H9 (cell line): ENCODE results near the gene FBXL12. TPM values are rescaled to one million over a fixed set of nuclear protein-coding genes. Genes with fewer than 3 reads are reported as not detected.

Source experiments
- DNase-seq: peaks from one replicate; pipeline ENCODE4 v3.0.0-alpha.2; 2017
- H2AFZ ChIP-seq: one replicate; pipeline ENCODE4 v1.6.1; 2013; ENCODE audit warnings: mild to moderate bottlenecking, low read length, control low read depth, moderate library complexity
- H2AK5ac ChIP-seq: 2 replicates; pipeline ENCODE4 v1.6.1; 2013; ENCODE audit warnings: low read length, control low read depth, mixed read lengths; ENCODE audit not compliant: insufficient read length
- H2BK120ac ChIP-seq: one replicate; pipeline ENCODE4 v1.6.1; 2013; ENCODE audit warnings: low read depth, mild to moderate bottlenecking, low read length, control low read depth, inconsistent platforms; ENCODE audit not compliant: poor library complexity, severe bottlenecking
- H2BK12ac ChIP-seq: 2 replicates; pipeline ENCODE4 v1.6.1; 2013; ENCODE audit warnings: low read length, control low read depth, mixed read lengths, low read depth; ENCODE audit not compliant: insufficient read length
- H2BK15ac ChIP-seq: 2 replicates; pipeline ENCODE4 v1.6.1; 2013; ENCODE audit warnings: low read depth, low read length, control low read depth
- H2BK20ac ChIP-seq: one replicate; pipeline ENCODE4 v1.6.1; 2013; ENCODE audit warnings: low read depth, mild to moderate bottlenecking, low read length, control low read depth, inconsistent platforms; ENCODE audit not compliant: poor library complexity, severe bottlenecking
- H2BK5ac ChIP-seq: 2 replicates; pipeline ENCODE4 v1.6.1; 2013; ENCODE audit warnings: low read length, control low read depth, mixed read lengths; ENCODE audit not compliant: insufficient read length
- H3K14ac ChIP-seq: 2 replicates; pipeline ENCODE4 v1.6.1; 2013; ENCODE audit warnings: low read length, control low read depth; ENCODE audit not compliant: insufficient read depth
- H3K18ac ChIP-seq: 2 replicates; pipeline ENCODE4 v1.6.1; 2013; ENCODE audit warnings: low read depth, mild to moderate bottlenecking, mixed read lengths, low read length, control low read depth; ENCODE audit not compliant: insufficient read length
- H3K23ac ChIP-seq: 2 replicates; pipeline ENCODE4 v1.6.1; 2013; ENCODE audit warnings: low read length, control low read depth, mixed read lengths, low read depth; ENCODE audit not compliant: insufficient read length
- H3K23me2 ChIP-seq: 2 replicates; pipeline ENCODE4 v1.6.1; 2013; ENCODE audit warnings: low read depth, mild to moderate bottlenecking, mixed read lengths, low read length, control low read depth; ENCODE audit not compliant: insufficient read length, poor library complexity, severe bottlenecking
- H3K27ac ChIP-seq: 2 replicates; pipeline ENCODE4 v1.5.1; 2013; ENCODE audit warnings: low read length, control low read depth, mixed read lengths, low read depth; ENCODE audit not compliant: insufficient read length
- H3K27me3 ChIP-seq: 2 replicates; pipeline ENCODE4 v1.6.1; 2013; ENCODE audit warnings: low read length, control low read depth, inconsistent platforms; ENCODE audit not compliant: insufficient read depth
- H3K4ac ChIP-seq: 2 replicates; pipeline ENCODE4 v1.6.1; 2013; ENCODE audit warnings: low read depth, mild to moderate bottlenecking, control low read depth, inconsistent platforms, low read length, moderate library complexity
- H3K4me1 ChIP-seq: 2 replicates; pipeline ENCODE4 v1.6.1; 2013; ENCODE audit warnings: low read length, control low read depth, inconsistent platforms; ENCODE audit not compliant: insufficient read depth
- H3K4me2 ChIP-seq: 2 replicates; pipeline ENCODE4 v1.6.1; 2013; ENCODE audit warnings: low read length, control low read depth, mixed read lengths; ENCODE audit not compliant: insufficient read length, insufficient read depth
- H3K56ac ChIP-seq: 2 replicates; pipeline ENCODE4 v1.6.1; 2013; ENCODE audit warnings: low read depth, mild to moderate bottlenecking, mixed read lengths, low read length, control low read depth; ENCODE audit not compliant: insufficient read length
- H3K79me1 ChIP-seq: 2 replicates; pipeline ENCODE4 v1.6.1; 2013; ENCODE audit warnings: low read depth, mild to moderate bottlenecking, moderate library complexity, low read length, control low read depth, inconsistent platforms; ENCODE audit not compliant: insufficient read depth, poor library complexity, severe bottlenecking
- H3K79me2 ChIP-seq: 2 replicates; pipeline ENCODE4 v1.6.1; 2013; ENCODE audit warnings: low read length, control low read depth, inconsistent platforms; ENCODE audit not compliant: insufficient read depth
- H3K9ac ChIP-seq: 2 replicates; pipeline ENCODE4 v1.6.1; 2013; ENCODE audit warnings: low read length, control low read depth, mixed read lengths; ENCODE audit not compliant: insufficient read length; ENCODE audit errors: extremely low read depth
- H3K9me3 ChIP-seq: one replicate; pipeline ENCODE4 v1.6.1; 2013; ENCODE audit warnings: low read depth, low read length, inconsistent platforms; ENCODE audit not compliant: control insufficient read depth
- H3T11ph ChIP-seq: one replicate; pipeline ENCODE4 v1.6.1; 2013; ENCODE audit warnings: mild to moderate bottlenecking, low read length, control low read depth, inconsistent platforms
- H4K20me1 ChIP-seq: one replicate; pipeline ENCODE4 v1.6.1; 2013; ENCODE audit not compliant: control insufficient read depth, insufficient read length, insufficient read depth
- H4K5ac ChIP-seq: 2 replicates; pipeline ENCODE4 v1.6.1; 2013; ENCODE audit warnings: low read depth, mild to moderate bottlenecking, mixed read lengths, low read length, control low read depth; ENCODE audit not compliant: insufficient read length
- H4K8ac ChIP-seq: replicated peaks from 2 replicates; pipeline ENCODE4 v1.6.1; 2013; ENCODE audit warnings: low read length, control low read depth, mixed read lengths, low read depth; ENCODE audit not compliant: insufficient read length
- H4K91ac ChIP-seq: 2 replicates; pipeline ENCODE4 v1.6.1; 2013; ENCODE audit warnings: low read depth, mild to moderate bottlenecking, moderate library complexity, mixed read lengths, low read length, control low read depth; ENCODE audit not compliant: insufficient read length
- H3K27ac Mint-ChIP-seq, 3 experiments: 2 replicates in 2 of 3; 3 replicates in 1 of 3; pipeline ENCODE4 v1.8.0; 2020 to 2021; ENCODE audit warnings: mixed read lengths in 3 of 3, mild to moderate bottlenecking in 1 of 3, moderate library complexity in 1 of 3
- H3K27me3 Mint-ChIP-seq: 2 replicates; pipeline ENCODE4 v1.8.0; 2021; ENCODE audit warnings: low read depth, mild to moderate bottlenecking, moderate library complexity, mixed read lengths
- H3K36me3 Mint-ChIP-seq, 3 experiments: 2 replicates in 2 of 3; 3 replicates in 1 of 3; pipeline ENCODE4 v1.8.0; 2020 to 2021; ENCODE audit warnings: low read depth in 3 of 3, mixed read lengths in 3 of 3; ENCODE audit not compliant: insufficient read depth in 1 of 3
- H3K4me1 Mint-ChIP-seq, 2 experiments: 2 replicates each; pipeline ENCODE4 v1.8.0; 2020; ENCODE audit warnings: mixed read lengths in 2 of 2
- H3K4me3 Mint-ChIP-seq, 2 experiments: 2 replicates in 1 of 2; 3 replicates in 1 of 2; pipeline ENCODE4 v1.8.0; 2020 to 2021; ENCODE audit warnings: mild to moderate bottlenecking in 2 of 2, mixed read lengths in 2 of 2, moderate library complexity in 1 of 2
- H3K9me3 Mint-ChIP-seq, 2 experiments: 2 replicates in 1 of 2; 3 replicates in 1 of 2; pipeline ENCODE4 v1.8.0; 2020; ENCODE audit warnings: mild to moderate bottlenecking in 2 of 2, mixed read lengths in 2 of 2, moderate library complexity in 1 of 2
- CTCF ChIP-seq: fragments of 200-600 bp; sonication (generic); conservative IDR thresholded peaks from 3 replicates; pipeline ENCODE4 v1.8.0; 2021; ENCODE audit warnings: antibody characterized with exemption, mild to moderate bottlenecking
- whole genome bisulfite sequencing: extraction: QIAGEN DNeasy Blood & Tissue Kit; methylation state at CpG from one replicate; pipeline ENCODE4 v1.1.7; 2013; ENCODE audit warnings: missing lambda C conversion rate, low lambda C conversion rate, mixed read lengths; ENCODE audit not compliant: insufficient read length; ENCODE audit errors: extremely low coverage; 5-methylcytosine and 5-hydroxymethylcytosine counted together
- total RNA-seq: library from RNA; stranded (reverse); gene quantifications from 2 replicates; pipeline ENCODE4 v1.2.1, GENCODE V29; 2021

The FBXL12 gene
- total RNA-seq, 1 experiment from 2014 or later, result 31.8 TPM

GRCh38 chr19:9796113-9796773, 22.6 kb downstream of the FBXL12 start:
- Histone ChIP-seq H3K4me1 (no peaks in the 10 kb centered on the region; the same call in 1 of the 2 replicates), H3K9me3 (no peaks in the 10 kb centered on the region), H2AFZ (no peak overlapping the region), H3K27me3 (no peaks in the 10 kb centered on the region), H3K4ac (no peak overlapping the region), H3K9ac (no peak overlapping the region), H3K79me2 (no peaks in the 10 kb centered on the region), H2BK5ac (no peak overlapping the region), H4K91ac (no peak overlapping the region), H3K14ac (no peak overlapping the region), H3K23me2 (no peaks in the 10 kb centered on the region), H4K5ac (no peak overlapping the region), H3K79me1 (no peaks in the 10 kb centered on the region), H2BK20ac (no peak overlapping the region), H2BK12ac (no peak overlapping the region), H4K8ac (no peak overlapping the region), H3T11ph (no peak overlapping the region), H3K27ac (no peak overlapping the region), H4K20me1 (no peaks in the 10 kb centered on the region), H3K4me2 (no peak overlapping the region), H3K18ac (no peak overlapping the region), H3K56ac (no peak overlapping the region), H3K23ac (no peak overlapping the region), H2AK5ac (no peak overlapping the region), H2BK120ac (no peak overlapping the region), H2BK15ac (no peak overlapping the region)
- H3K9me3 Mint-ChIP-seq, result no peaks in the 10 kb centered on the region
- peak; percentile 92 for DNase-seq
- H3K4me1 Mint-ChIP-seq, result peaks cover 11 to 15% of the 10 kb centered on the region in 2 experiments; a peak in 3 of 4 replicates
- H3K36me3 Mint-ChIP-seq, result peaks cover 4 to 8% (median 7%) of the 10 kb centered on the region in 3 experiments; a peak in 6 of 7 replicates
- no peaks in the 10 kb centered on the region; the same call in 1 of the 2 replicates for H3K27me3 Mint-ChIP-seq
- H3K4me3 Mint-ChIP-seq, result 0 out of 5 replicates have a peak overlapping the region, but pooled peaks of 1 of the 2 experiments have one; percentile 7
- peak overlapping the region in 1 of 3 experiments; percentile 85; a peak in 1 of 7 replicates for H3K27ac Mint-ChIP-seq
- WGBS, result no CpG with 5 or more reads among the region's 6 CpGs
- TF ChIP-seq CTCF, result peak; percentile 95
